ENCODE results near the gene SH2D3A.

The SH2D3A gene

GRCh38 chr19:6716610-6716970, 50.6 kb downstream of the SH2D3A start:
- DNase-seq (ENCODE audit: low read depth), result no peak
- no peak for TF ChIP-seq CTCF (IDR thresholded peaks at IDR 0.05; ENCODE audit: low read depth, low read length, missing control alignments)
- in situ Hi-C loops (cut with HindIII; ENCODE audit: low sequenced_read_pairs), result no loop called here
- no peak overlapping the region for H3K4me3 ChIP-seq (ENCODE audit: low read depth, low read length)

- TF ChIP-seq CTCF (IDR thresholded peaks at IDR 0.05; ENCODE audit: low read depth, low read length, missing control alignments), result no peak
- no peak for DNase-seq (ENCODE audit: low read depth)
- no peak overlapping the region for H3K4me3 ChIP-seq (ENCODE audit: low read depth, low read length)
- in situ Hi-C loops (cut with HindIII; ENCODE audit: low sequenced_read_pairs), result no loop called here
These were observed 52.3 kb downstream of the SH2D3A start for GRCh38 chr19:6714749-6715555.

- DNase-seq (ENCODE audit: low read depth), result no peak
- TF ChIP-seq CTCF (IDR thresholded peaks at IDR 0.05; ENCODE audit: low read depth, low read length, missing control alignments), result no peak
- in situ Hi-C loops (cut with HindIII; ENCODE audit: low sequenced_read_pairs), result no loop called here
- no peak overlapping the region for H3K4me3 ChIP-seq (ENCODE audit: low read depth, low read length)
These were observed 53.2 kb downstream of the SH2D3A start for GRCh38 chr19:6713773-6714692.

- no peak overlapping the region for H3K4me3 ChIP-seq (ENCODE audit: low read depth, low read length)
- no peak for DNase-seq (ENCODE audit: low read depth)
- TF ChIP-seq CTCF (IDR thresholded peaks at IDR 0.05; ENCODE audit: low read depth, low read length, missing control alignments), result no peak
- in situ Hi-C loops (cut with HindIII; ENCODE audit: low sequenced_read_pairs), result no loop called here
These were observed 54.3 kb downstream of the SH2D3A start for GRCh38 chr19:6712692-6713670.

- H3K4me3 ChIP-seq (ENCODE audit: low read depth, low read length), result no peak overlapping the region
- TF ChIP-seq CTCF (IDR thresholded peaks at IDR 0.05; ENCODE audit: low read depth, low read length, missing control alignments), result no peak
- no peak for DNase-seq (ENCODE audit: low read depth)
- in situ Hi-C loops (cut with HindIII; ENCODE audit: low sequenced_read_pairs), result no loop called here
These were observed 55.0 kb downstream of the SH2D3A start for GRCh38 chr19:6712231-6712630.

GRCh38 chr19:6711605-6712004, 55.6 kb downstream of the SH2D3A start:
- no peak for DNase-seq (ENCODE audit: low read depth)
- no peak for TF ChIP-seq CTCF (IDR thresholded peaks at IDR 0.05; ENCODE audit: low read depth, low read length, missing control alignments)

More at GRCh38 chr19:6711605-6712004, 55.6 kb downstream of the SH2D3A start:
- in situ Hi-C loops (cut with HindIII; ENCODE audit: low sequenced_read_pairs), result no loop called here
- no peak overlapping the region for H3K4me3 ChIP-seq (ENCODE audit: low read depth, low read length)
